Measurements from ENCODE around the gene YY1.

The YY1 gene

DNA sequence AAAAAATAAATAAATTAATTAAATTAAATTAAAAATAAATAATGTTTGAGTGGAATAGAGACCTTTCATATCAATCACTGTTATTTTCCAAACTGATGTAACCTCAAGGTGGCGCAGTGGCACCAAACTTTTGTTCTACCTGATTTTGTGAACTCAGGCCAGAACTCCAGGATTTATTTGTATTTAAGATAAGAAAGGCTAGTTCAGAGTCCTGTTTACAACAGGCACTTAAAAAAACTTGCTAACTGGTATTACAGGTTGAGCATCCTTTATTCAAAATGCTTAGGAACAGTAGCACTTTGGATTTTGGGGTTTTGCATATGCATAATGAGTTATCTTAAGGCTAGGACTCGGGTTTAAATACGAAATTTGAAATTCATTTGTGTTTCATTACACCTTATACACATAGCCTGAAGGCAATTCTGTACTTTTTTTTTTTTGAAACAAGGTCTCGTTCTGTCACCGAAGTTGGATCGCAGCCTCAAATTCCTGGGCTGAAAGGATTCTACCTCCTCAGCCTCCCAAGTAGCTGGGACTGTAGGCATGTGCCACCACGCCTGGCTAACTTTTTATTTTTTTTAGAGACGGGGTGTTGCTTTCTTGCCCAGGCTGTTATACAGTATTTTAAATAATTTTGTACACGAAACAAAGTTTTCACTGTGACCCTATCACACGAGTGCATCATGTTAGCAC is 32.4 kb downstream of the YY1 start:
- H3K4me3 ChIP-seq (ENCODE audit: low read depth, low read length), result no peak overlapping the region
- TF ChIP-seq, protein P1, sequence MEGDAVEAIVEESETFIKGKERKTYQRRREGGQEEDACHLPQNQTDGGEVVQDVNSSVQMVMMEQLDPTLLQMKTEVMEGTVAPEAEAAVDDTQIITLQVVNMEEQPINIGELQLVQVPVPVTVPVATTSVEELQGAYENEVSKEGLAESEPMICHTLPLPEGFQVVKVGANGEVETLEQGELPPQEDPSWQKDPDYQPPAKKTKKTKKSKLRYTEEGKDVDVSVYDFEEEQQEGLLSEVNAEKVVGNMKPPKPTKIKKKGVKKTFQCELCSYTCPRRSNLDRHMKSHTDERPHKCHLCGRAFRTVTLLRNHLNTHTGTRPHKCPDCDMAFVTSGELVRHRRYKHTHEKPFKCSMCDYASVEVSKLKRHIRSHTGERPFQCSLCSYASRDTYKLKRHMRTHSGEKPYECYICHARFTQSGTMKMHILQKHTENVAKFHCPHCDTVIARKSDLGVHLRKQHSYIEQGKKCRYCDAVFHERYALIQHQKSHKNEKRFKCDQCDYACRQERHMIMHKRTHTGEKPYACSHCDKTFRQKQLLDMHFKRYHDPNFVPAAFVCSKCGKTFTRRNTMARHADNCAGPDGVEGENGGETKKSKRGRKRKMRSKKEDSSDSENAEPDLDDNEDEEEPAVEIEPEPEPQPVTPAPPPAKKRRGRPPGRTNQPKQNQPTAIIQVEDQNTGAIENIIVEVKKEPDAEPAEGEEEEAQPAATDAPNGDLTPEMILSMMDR (IDR thresholded peaks at IDR 0.05; ENCODE audit: borderline replicate concordance, insufficient read depth, low read depth, low read length), result peak; percentile 35; the same call in 1 of the 2 replicates

DNA sequence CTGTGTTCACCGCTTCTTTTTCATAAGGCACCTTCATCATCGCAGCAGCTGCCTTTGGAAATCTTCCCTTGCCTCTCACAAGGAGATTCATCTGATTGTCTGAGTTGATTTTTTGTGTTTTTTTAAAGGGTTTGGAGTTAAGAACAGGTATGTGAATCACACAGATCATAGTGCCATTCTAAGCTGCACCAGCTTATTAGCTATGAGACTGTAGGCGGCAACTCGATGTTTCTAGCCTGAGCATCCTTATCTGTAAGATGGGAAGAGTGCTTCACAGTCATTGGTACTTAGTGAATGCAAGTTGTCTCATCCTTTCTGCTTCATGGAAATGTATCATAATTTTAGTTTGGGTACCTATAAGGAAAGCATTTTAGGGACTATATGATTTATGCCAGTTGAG is 35.3 kb downstream of the YY1 start:
- TF ChIP-seq, protein P1 (IDR thresholded peaks at IDR 0.05; ENCODE audit: borderline replicate concordance, insufficient read depth, low read depth, low read length), result no peak
- no peak overlapping the region for H3K4me3 ChIP-seq (ENCODE audit: low read depth, low read length)

DNA sequence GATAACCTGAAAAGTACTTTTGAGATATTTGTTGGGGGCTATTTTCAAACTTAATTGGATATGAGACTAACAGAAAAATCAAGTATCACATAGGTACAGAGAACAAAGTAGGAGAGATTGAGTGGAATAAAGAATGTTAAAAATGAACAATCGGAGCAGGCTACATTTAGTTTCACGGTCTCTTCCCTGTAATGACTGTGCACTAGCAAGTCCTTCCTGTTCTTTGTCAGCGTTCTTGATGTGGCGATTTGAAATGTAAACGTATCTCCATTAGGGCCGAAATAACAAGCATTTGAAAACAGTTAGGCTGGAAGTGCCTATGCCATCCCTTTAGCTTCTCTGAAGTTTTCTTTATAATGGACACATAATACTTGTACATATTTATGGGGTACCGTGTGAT is 36.3 kb downstream of the YY1 start:
- TF ChIP-seq, protein P1 (IDR thresholded peaks at IDR 0.05; ENCODE audit: borderline replicate concordance, insufficient read depth, low read depth, low read length), result no peak
- no peak overlapping the region for H3K4me3 ChIP-seq (ENCODE audit: low read depth, low read length)

DNA sequence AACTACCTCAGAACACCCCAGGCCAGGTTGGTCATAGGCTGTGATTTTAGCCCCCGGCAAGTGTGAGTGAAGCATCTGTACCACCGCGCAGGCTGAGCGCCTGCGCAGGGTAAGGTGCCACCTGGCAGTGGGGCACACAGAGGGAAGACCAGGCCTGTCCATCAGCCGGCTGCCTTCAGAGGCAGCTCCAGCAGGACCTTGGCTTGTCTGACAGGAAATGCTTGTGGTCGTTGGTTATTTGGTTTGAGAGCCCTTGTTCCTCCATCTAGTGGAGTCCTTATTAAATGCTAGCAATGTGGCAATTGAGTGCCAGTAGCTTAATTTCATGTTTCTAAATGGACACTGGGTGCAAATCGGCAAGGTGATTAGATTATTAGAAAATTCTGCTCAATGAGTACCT is 39.8 kb downstream of the YY1 start:
- TF ChIP-seq, protein P1 (IDR thresholded peaks at IDR 0.05; ENCODE audit: borderline replicate concordance, insufficient read depth, low read depth, low read length), result no peak
- H3K4me3 ChIP-seq (ENCODE audit: low read depth, low read length), result no peak overlapping the region

DNA sequence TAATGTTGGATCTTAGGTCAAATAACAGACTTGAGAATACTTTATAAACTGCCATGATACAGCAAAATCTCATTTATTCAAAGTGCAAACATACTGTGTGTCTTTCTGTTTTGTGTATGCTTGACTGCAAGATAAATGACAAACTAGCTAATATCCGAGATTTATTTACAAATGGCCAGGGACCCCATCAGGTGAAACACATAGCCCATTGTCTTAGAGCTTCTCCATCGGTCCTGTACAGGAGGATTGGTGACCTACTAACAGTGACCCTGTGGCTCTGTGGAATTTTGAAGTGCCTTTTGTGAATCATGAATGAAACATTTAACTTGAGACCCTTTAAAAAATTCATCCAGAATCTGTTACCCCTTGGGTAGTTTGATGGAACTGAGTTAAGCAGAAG is 40.2 kb downstream of the YY1 start:
- TF ChIP-seq, protein P1 (IDR thresholded peaks at IDR 0.05; ENCODE audit: borderline replicate concordance, insufficient read depth, low read depth, low read length), result no peak
- no peak overlapping the region for H3K4me3 ChIP-seq (ENCODE audit: low read depth, low read length)

DNA sequence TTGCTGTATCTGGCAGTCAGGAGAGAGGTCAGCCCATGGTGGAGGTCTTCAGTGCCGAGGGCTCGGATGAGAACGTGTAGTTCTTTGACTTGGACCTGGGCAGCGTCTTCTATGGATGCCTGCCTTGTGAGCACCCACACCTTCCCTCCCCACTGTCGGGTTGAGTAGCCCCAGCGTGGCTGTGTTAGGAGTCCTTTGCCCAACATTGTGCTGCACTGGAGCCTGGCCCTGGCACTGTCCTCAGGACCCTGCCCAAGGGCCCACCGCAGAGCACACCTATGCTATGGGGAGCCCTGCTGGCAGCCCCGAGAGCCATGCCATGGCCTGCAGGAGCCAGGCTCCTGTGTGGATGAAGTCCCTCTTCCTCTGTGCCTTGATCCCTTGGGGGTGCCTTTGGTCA is 40.6 kb downstream of the YY1 start:
- TF ChIP-seq, protein P1 (IDR thresholded peaks at IDR 0.05; ENCODE audit: borderline replicate concordance, insufficient read depth, low read depth, low read length), result no peak
- no peak overlapping the region for H3K4me3 ChIP-seq (ENCODE audit: low read depth, low read length)

DNA sequence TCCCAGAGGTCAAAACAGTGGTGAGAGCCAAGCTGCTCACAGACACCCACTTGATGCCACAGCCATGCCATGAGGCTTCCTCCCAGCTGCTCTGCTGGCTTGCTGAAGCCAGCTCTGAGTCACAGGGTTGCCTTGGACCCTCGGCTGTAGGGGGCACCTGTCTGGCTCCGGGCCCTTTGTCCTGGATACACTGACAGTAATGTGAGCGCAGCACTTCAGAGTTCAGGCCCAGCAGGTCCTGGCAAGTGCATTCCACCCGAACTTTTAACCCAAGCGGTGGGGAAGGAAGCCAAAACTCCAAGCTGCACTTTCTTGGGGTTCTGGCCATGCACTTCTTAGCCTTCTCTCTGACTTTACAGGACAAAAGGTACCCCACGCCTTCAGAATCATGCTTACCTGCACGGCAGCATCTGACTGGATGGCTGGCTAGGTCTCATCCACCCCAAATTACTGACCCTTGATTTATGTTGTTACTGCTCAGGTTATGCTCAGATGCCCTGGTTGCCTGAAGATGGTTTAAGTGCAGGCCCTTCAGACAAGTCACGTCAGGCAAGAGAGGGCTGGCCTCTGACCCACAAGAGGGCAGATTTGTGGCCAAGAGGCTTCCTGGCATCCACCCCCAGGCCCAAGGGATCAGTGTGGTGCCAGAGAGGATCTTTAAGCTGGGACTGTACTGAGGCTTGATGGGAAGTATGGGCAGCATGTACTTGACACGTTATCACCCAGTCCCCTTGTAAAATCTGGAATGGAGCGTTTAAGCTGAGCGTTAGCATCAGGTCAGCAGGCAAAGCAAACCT is 42.5 kb downstream of the YY1 start:
- no peak overlapping the region for H3K4me3 ChIP-seq (ENCODE audit: low read depth, low read length)
- TF ChIP-seq, protein P1 (IDR thresholded peaks at IDR 0.05; ENCODE audit: borderline replicate concordance, insufficient read depth, low read depth, low read length), result no peak

All from GM12875 (cell line).